Measurements from ENCODE around the gene GNAZ.

GRCh38 chr22:23058481-23059283, 11.6 kb upstream of the GNAZ start:
- TF ChIP-seq NFIC (IDR thresholded peaks at IDR 0.05) (no peak), MAX (IDR thresholded peaks at IDR 0.05) (no peak), RAD21 (IDR thresholded peaks at IDR 0.05; ENCODE audit: low read depth) (no peak), TCF12 (IDR thresholded peaks at IDR 0.05; ENCODE audit: low read depth) (no peak), TAF1 (IDR thresholded peaks at IDR 0.05; ENCODE audit: low read depth) (no peak), EGR1 (IDR thresholded peaks at IDR 0.05) (no peak)

Measured in Ishikawa (cell line).